ENCODE data around the gene SLC35B4.

Gene SLC35B4, protein sequence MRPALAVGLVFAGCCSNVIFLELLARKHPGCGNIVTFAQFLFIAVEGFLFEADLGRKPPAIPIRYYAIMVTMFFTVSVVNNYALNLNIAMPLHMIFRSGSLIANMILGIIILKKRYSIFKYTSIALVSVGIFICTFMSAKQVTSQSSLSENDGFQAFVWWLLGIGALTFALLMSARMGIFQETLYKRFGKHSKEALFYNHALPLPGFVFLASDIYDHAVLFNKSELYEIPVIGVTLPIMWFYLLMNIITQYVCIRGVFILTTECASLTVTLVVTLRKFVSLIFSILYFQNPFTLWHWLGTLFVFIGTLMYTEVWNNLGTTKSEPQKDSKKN

DNA sequence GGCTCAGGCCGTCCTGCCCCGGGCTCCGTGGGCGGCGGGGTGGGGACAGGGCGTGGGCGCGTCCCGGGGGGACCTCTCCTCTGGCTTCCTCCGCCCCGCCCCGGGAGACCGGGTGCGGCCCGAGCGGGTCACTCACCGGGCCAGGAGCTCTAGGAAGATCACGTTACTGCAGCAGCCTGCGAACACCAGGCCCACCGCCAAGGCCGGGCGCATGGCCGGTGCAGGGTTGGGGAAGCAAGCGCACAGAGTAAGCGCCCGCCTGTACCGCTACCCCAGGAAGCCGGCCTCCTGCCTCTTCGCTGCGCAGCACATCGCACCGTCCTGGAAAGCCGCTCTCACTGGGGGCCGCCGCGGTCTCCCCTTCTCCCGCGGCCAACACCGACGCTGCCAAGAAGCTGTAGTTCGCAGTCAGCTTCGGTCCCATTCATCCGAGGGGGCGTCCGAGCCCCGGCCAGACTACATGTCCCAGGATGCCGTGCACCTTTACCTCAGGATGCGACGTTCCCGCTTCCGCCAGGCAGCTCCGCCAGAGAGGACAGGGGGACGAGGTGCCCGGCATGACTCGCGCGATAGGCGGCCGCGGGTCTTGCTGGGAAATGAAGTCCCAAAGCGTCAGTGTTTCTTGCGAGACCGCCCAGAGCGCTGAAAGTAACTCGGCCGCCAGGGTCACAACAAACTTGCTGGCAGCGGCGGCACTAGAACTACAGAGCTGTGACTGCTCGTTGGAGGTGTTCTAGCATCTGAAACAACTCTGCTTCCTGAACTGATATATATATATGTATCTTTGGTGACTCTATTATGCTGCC lies at the start of gene SLC35B4:
Gene SLC35B4 (minus strand): TSS at position 392 of the 806 bp plus-strand sequence. CDS start 179 bp downstream, at position 213.
- Histone ChIP-seq H3K36me3 (ENCODE audit: control insufficient read depth in 2 of 2, insufficient read depth in 2 of 2, low read length in 2 of 2) (peaks cover 0 to under 1% of the 10 kb centered on the region in 2 donors), H3K4me1 (ENCODE audit: control insufficient read depth, insufficient read depth, low read length) (no peaks in the 10 kb centered on the region), H3K27ac (ENCODE audit: low read length) (peak within 1 kb of the TSS; percentile 65), H3K27me3 (ENCODE audit: control insufficient read depth in 1 of 2, insufficient read depth in 2 of 2, low read length in 2 of 2) (no peaks in the 10 kb centered on the region), H3K4me3 (ENCODE audit: low read length in 2 of 2) (peak within 1 kb of the TSS; percentile 85 to 86), H3K9ac (ENCODE audit: low read length in 2 of 2) (peak within 1 kb of the TSS; percentile 47 to 83), H3K9me3 (ENCODE audit: control insufficient read depth in 2 of 2, low read length in 2 of 2) (no peaks in the 10 kb centered on the region)

DNA sequence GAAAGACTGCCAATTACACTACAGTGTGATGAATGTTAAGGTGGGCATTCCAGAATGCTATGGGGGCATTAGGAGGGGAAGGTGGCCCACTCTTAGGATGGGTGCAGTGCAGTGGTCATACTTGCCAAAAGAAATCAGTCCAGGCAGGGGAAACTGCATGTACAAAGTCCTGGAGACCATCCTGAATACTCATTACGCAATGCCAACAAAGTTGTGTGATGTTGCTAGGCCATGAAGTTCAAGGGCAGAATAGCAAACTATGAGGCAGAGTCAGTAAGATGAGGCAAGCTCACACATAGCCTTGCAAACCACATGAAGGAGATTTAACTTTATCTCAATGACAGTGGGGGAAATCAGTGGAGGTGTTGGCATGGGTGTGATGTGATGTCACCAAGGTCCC lies 49.8 kb upstream of the SLC35B4 start:
- Histone ChIP-seq H3K4me1 (ENCODE audit: control insufficient read depth, insufficient read depth, low read length) (no peaks in the 10 kb centered on the region), H3K36me3 (ENCODE audit: control insufficient read depth in 2 of 2, insufficient read depth in 2 of 2, low read length in 2 of 2) (no peaks in the 10 kb centered on the region), H3K4me3 (ENCODE audit: low read length in 2 of 2) (no peak overlapping the region), H3K27me3 (ENCODE audit: control insufficient read depth in 1 of 2, insufficient read depth in 2 of 2, low read length in 2 of 2) (peaks cover 0 to 5% of the 10 kb centered on the region in 2 donors), H3K27ac (ENCODE audit: low read length) (no peak overlapping the region), H3K9me3 (ENCODE audit: control insufficient read depth in 2 of 2, low read length in 2 of 2) (no peaks in the 10 kb centered on the region), H3K9ac (ENCODE audit: low read length in 2 of 2) (no peak overlapping the region)

DNA sequence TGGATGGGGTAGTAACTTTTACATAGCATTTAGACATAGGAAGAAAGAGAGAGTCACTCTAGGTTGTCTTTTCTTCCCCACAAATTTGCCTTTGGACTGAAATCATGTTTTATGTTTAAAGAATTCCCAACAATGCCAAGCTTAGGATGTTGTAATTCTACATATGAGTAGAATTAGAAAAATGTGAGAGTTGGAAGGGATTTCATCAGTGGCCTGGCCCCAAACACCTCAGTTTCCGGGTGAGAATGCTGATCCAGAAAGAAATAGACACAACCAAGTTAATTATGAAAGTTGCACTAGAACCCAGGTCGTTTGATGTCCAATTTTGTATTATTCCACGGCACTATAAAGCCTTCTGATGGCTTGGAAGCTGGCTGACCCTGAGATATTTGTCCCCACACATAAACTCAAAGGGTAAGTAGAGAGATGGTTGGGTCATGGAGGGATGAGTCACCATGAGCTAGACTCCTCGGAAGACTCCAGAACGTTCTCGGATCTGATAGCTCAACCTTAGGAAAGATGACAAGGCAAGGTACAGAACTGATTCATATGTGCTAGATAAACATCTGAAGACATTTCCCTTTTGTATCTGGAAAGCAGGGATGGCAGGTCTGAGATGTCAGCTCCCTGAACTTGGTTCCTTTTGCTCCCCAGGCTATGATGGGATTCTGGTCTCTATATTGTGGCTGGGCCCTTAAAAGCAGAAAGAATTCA lies 48.8 kb upstream of the SLC35B4 start:
- no peaks in the 10 kb centered on the region for H3K4me1 ChIP-seq (ENCODE audit: control insufficient read depth, insufficient read depth, low read length)
- peaks cover 0 to 5% of the 10 kb centered on the region in 2 donors for H3K27me3 ChIP-seq (ENCODE audit: control insufficient read depth in 1 of 2, insufficient read depth in 2 of 2, low read length in 2 of 2)
- H3K27ac ChIP-seq (ENCODE audit: low read length) = no peak overlapping the region
- H3K4me3 ChIP-seq (ENCODE audit: low read length in 2 of 2) = no peak overlapping the region
- H3K36me3 ChIP-seq (ENCODE audit: control insufficient read depth in 2 of 2, insufficient read depth in 2 of 2, low read length in 2 of 2) = no peaks in the 10 kb centered on the region
- H3K9ac ChIP-seq (ENCODE audit: low read length in 2 of 2) = no peak overlapping the region
- H3K9me3 ChIP-seq (ENCODE audit: control insufficient read depth in 2 of 2, low read length in 2 of 2) = no peaks in the 10 kb centered on the region

DNA sequence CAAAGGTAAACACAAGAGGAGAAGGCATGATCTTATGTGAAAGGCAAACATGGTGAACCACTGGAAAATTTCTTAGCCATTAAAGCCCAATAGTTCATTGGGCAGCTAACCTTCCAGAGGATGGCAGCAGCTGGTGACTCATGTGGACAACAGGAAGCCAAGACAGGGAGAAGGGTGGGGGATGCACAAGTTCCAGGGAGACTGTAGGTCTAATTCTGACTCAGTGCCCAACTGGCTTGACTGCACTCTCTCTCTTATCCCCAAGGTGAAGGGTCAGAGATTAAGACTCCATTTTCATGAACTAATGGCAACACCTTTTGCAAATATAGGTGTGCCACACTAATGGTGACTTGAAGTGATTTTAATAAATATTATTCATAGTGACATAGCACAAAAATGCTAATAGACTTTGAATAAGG lies 47.9 kb upstream of the SLC35B4 start:
- Histone ChIP-seq H3K4me1 (ENCODE audit: control insufficient read depth, insufficient read depth, low read length) (no peaks in the 10 kb centered on the region), H3K4me3 (ENCODE audit: low read length in 2 of 2) (no peak overlapping the region), H3K9ac (ENCODE audit: low read length in 2 of 2) (no peak overlapping the region), H3K36me3 (ENCODE audit: control insufficient read depth in 2 of 2, insufficient read depth in 2 of 2, low read length in 2 of 2) (no peaks in the 10 kb centered on the region), H3K27ac (ENCODE audit: low read length) (no peak overlapping the region), H3K27me3 (ENCODE audit: control insufficient read depth in 1 of 2, insufficient read depth in 2 of 2, low read length in 2 of 2) (peaks cover 0 to 5% of the 10 kb centered on the region in 2 donors), H3K9me3 (ENCODE audit: control insufficient read depth in 2 of 2, low read length in 2 of 2) (no peaks in the 10 kb centered on the region)

DNA sequence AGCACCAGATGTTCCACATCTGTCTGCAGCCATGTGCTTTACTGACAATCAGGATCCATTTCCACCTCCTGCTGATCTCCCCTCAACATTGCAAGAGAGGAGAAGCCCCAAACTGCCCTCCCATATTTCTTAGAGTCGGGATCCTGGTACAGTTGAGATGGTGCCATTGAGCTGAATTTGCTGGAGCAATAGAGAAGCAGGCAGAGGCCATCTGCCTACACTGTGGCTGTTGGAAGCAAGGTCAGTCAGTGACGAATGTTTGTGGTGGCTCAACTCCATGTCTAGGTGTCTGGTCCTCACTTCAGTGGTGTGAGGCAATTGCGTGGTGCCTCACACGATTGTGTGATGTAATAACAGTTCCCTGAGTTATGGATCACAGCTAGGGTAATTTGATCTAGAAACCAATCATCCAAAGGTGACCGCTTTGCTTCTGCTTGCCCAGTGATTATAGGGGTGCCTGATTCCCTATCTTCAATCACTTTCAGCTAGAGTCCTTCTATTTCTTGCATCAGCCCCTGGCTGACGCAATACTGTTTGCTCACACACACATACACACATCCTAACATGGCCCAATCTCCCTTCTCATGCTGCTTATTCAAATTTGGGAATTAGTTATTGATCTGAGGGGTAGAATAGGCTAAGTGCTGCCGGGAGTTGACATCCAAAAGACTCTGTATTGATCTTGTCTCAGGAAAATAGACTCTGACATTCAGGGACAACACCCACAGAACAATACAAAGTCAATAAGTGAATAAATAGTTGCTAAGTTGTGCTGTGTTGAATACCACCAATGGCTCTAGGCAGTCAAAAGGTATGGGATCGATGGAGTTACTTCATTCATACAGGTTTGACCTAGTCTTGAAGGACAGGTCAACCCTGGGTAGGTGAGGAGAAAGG lies 46.1 kb upstream of the SLC35B4 start:
- H3K27me3 ChIP-seq (ENCODE audit: control insufficient read depth in 1 of 2, insufficient read depth in 2 of 2, low read length in 2 of 2) = peaks cover 0 to 6% of the 10 kb centered on the region in 2 donors
- H3K27ac ChIP-seq (ENCODE audit: low read length) = no peak overlapping the region
- H3K4me1 ChIP-seq (ENCODE audit: control insufficient read depth, insufficient read depth, low read length) = no peaks in the 10 kb centered on the region
- no peak overlapping the region for H3K4me3 ChIP-seq (ENCODE audit: low read length in 2 of 2)
- H3K9ac ChIP-seq (ENCODE audit: low read length in 2 of 2) = no peak overlapping the region
- H3K36me3 ChIP-seq (ENCODE audit: control insufficient read depth in 2 of 2, insufficient read depth in 2 of 2, low read length in 2 of 2) = no peaks in the 10 kb centered on the region
- H3K9me3 ChIP-seq (ENCODE audit: control insufficient read depth in 2 of 2, low read length in 2 of 2) = no peaks in the 10 kb centered on the region

DNA sequence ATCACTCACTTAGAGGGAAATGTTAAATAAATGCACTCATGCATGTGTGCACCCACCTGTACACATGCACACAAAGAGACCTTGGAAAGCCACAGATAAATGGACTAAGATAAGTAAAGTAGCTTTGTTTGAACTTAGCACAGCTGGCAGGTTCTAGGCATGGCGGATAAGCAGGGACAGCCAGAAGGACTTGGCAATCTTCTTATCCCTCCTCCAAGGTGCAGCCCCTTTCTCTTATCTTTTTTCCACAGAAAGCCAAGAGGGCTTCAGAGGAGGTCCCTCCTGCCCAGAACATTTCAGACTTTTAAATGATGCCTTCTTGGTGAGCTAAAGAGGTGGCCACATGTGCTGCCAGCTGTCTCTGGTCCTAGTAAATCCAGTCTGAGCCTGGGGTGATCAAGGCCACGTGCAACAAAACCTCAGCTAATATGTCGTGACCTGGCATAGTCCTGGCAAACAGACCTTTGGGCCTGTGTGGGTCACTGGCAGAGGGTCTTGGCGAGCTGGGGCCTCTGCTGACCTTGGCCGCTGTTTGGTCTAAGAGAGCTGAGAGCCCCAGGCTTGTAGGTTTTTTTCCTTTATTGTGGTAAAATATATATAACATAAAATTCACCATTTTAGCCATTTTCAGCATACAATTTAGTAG lies 43.2 kb upstream of the SLC35B4 start:
- Histone ChIP-seq H3K27me3 (ENCODE audit: control insufficient read depth in 1 of 2, insufficient read depth in 2 of 2, low read length in 2 of 2) (peaks cover 0 to 6% of the 10 kb centered on the region in 2 donors), H3K9ac (ENCODE audit: low read length in 2 of 2) (no peak overlapping the region), H3K36me3 (ENCODE audit: control insufficient read depth in 2 of 2, insufficient read depth in 2 of 2, low read length in 2 of 2) (no peaks in the 10 kb centered on the region)

DNA sequence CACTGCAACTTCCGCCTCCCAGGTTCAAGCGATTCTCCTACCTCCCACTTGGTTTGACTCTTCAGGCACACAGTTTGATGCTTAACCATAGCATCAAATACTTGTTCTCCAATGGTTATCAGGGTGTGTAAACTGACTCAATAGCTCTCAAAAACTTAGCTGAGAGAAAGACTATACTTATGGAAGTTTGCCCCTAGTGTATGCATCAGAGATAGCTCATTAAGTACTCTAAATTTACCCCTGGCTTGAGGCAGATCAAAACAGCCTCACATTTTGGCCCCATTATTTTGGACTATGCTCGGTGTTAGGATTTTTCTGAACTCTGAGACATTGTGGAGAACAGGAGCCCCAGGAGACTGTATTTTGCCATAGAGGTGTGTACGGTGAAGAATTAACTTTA lies 40.8 kb upstream of the SLC35B4 start:
- Histone ChIP-seq H3K4me1 (ENCODE audit: control insufficient read depth, insufficient read depth, low read length) (no peaks in the 10 kb centered on the region), H3K9me3 (ENCODE audit: control insufficient read depth in 2 of 2, low read length in 2 of 2) (no peaks in the 10 kb centered on the region), H3K9ac (ENCODE audit: low read length in 2 of 2) (no peak overlapping the region)

More for the DNA sequence above, 43.2 kb upstream of the SLC35B4 start:
- Histone ChIP-seq H3K27ac (ENCODE audit: low read length) (no peak overlapping the region), H3K4me1 (ENCODE audit: control insufficient read depth, insufficient read depth, low read length) (no peaks in the 10 kb centered on the region), H3K4me3 (ENCODE audit: low read length in 2 of 2) (no peak overlapping the region), H3K9me3 (ENCODE audit: control insufficient read depth in 2 of 2, low read length in 2 of 2) (no peaks in the 10 kb centered on the region)

DNA sequence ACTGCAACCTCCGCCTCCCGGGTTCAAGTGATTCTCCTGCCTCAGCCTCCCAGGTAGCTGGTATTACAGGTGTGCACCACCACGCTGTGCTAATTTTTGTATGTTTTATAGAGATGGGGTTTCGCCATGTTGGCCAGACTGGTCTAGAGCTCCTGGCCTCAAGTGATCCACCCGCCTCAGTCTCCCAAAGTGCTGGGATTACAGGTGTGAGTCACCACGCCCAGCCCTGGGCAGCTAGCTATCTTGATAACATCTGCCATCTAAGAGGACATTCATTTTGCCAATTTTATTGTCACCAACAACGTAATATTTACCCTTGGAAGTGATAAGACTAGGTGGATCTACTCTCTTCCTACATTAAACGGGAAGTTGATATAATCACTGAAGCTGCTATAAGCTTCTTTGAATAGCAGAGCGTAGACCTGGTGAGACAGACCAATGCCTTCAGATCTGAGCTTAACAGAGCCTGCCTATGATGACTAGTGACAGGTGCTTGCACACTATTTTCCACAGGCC lies 39.7 kb upstream of the SLC35B4 start:
- Histone ChIP-seq H3K27me3 (ENCODE audit: control insufficient read depth in 1 of 2, insufficient read depth in 2 of 2, low read length in 2 of 2) (peaks cover 0 to 2% of the 10 kb centered on the region in 2 donors), H3K9ac (ENCODE audit: low read length in 2 of 2) (no peak overlapping the region), H3K36me3 (ENCODE audit: control insufficient read depth in 2 of 2, insufficient read depth in 2 of 2, low read length in 2 of 2) (no peaks in the 10 kb centered on the region), H3K4me3 (ENCODE audit: low read length in 2 of 2) (no peak overlapping the region), H3K4me1 (ENCODE audit: control insufficient read depth, insufficient read depth, low read length) (no peaks in the 10 kb centered on the region), H3K27ac (ENCODE audit: low read length) (no peak overlapping the region), H3K9me3 (ENCODE audit: control insufficient read depth in 2 of 2, low read length in 2 of 2) (no peaks in the 10 kb centered on the region)

More for the DNA sequence above, 40.8 kb upstream of the SLC35B4 start:
- Histone ChIP-seq H3K27me3 (ENCODE audit: control insufficient read depth in 1 of 2, insufficient read depth in 2 of 2, low read length in 2 of 2) (peaks cover 0 to 5% of the 10 kb centered on the region in 2 donors), H3K4me3 (ENCODE audit: low read length in 2 of 2) (no peak overlapping the region), H3K36me3 (ENCODE audit: control insufficient read depth in 2 of 2, insufficient read depth in 2 of 2, low read length in 2 of 2) (no peaks in the 10 kb centered on the region), H3K27ac (ENCODE audit: low read length) (no peak overlapping the region)

DNA sequence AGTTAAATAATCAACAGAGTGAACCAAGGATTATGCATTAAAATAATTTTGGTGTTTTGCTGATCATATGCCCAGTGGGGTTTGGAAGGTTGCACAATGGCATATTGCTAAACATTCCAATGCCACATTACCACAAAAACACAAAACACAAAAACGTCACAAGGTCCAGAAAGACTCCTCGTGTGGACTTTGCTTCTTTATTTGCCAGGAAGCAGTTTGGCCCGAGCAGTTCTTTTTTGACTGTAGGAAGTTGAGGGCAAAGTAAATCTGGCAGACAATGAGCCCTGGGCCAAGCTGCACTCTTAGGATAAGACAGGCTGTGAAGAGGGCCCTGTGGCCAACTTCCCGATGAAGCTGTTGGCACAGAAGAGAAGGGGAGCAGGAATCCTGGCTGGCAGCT lies 39.2 kb upstream of the SLC35B4 start:
- Histone ChIP-seq H3K36me3 (ENCODE audit: control insufficient read depth in 2 of 2, insufficient read depth in 2 of 2, low read length in 2 of 2) (no peaks in the 10 kb centered on the region), H3K4me3 (ENCODE audit: low read length in 2 of 2) (no peak overlapping the region), H3K9ac (ENCODE audit: low read length in 2 of 2) (no peak overlapping the region), H3K9me3 (ENCODE audit: control insufficient read depth in 2 of 2, low read length in 2 of 2) (no peaks in the 10 kb centered on the region), H3K27ac (ENCODE audit: low read length) (no peak overlapping the region), H3K4me1 (ENCODE audit: control insufficient read depth, insufficient read depth, low read length) (no peaks in the 10 kb centered on the region), H3K27me3 (ENCODE audit: control insufficient read depth in 1 of 2, insufficient read depth in 2 of 2, low read length in 2 of 2) (peaks cover 0 to 2% of the 10 kb centered on the region in 2 donors)

Measured in stomach smooth muscle (tissue), 2 donors.